Erythroblast (primary cell): ENCODE measurements around the gene ITGA2.

Experiments
- GATA1 ChIP-seq: IDR thresholded peaks from 2 replicates; pipeline ENCODE4 v1.6.1; 2011; ENCODE audit warnings: low read depth, mild to moderate bottlenecking, control low read depth, low read length, moderate library complexity
- POLR2A ChIP-seq: IDR thresholded peaks from 2 replicates; pipeline ENCODE4 v1.6.1; 2011; ENCODE audit warnings: mild to moderate bottlenecking, low read length

GRCh38 chr5:52997424-52997823 lies 8.3 kb downstream of the ITGA2 start:
- TF ChIP-seq POLR2A = no peak
- no peak for TF ChIP-seq GATA1
